GM12878 (cell line): Measurements from ENCODE around the gene RAD51. TPM values are rescaled to one million over a fixed set of nuclear protein-coding genes. Genes with fewer than 3 reads are reported as not detected.

Experiments used
- BACH1 ChIP-seq: fragments of 450-650 bp; IDR thresholded peaks from 2 replicates; pipeline ENCODE4 v1.6.1; 2017; ENCODE audit warnings: mild to moderate bottlenecking, borderline replicate concordance
- CBX5 ChIP-seq: sonication (generic); IDR thresholded peaks from 2 replicates; pipeline ENCODE4 v1.6.1; 2016; ENCODE audit warnings: low read depth, moderate library complexity, mild to moderate bottlenecking, inconsistent platforms
- CREB1 ChIP-seq: IDR thresholded peaks from 2 replicates; pipeline ENCODE4 v1.6.1; 2012; ENCODE audit warnings: low read depth, mild to moderate bottlenecking, inconsistent platforms
- DPF2 ChIP-seq: fragments of 450-650 bp; IDR thresholded peaks from 2 replicates; pipeline ENCODE4 v1.6.1; 2017; ENCODE audit warnings: mild to moderate bottlenecking
- EP300 ChIP-seq, 2 experiments: fragments of 150-350 bp in 1 of 2; IDR thresholded peaks; 2 replicates each; pipeline ENCODE4 v1.6.1; 2011 to 2012; ENCODE audit warnings: low read depth in 2 of 2, low read length in 2 of 2, borderline replicate concordance in 1 of 2, improper control_type of control experiment in 1 of 2, inconsistent platforms in 1 of 2; ENCODE audit not compliant: control insufficient read depth in 1 of 2
- EZH2 ChIP-seq: IDR thresholded peaks from 2 replicates; pipeline ENCODE4 v1.6.1; 2012; ENCODE audit warnings: low read depth, mild to moderate bottlenecking, control low read depth, inconsistent platforms, low read length, borderline replicate concordance; ENCODE audit not compliant: control insufficient read depth
- FOXK2 ChIP-seq: fragments of 450-650 bp; IDR thresholded peaks from 2 replicates; pipeline ENCODE4 v1.6.1; 2017; ENCODE audit warnings: mild to moderate bottlenecking, moderate library complexity
- GABPA ChIP-seq: IDR thresholded peaks from 2 replicates; pipeline ENCODE4 v1.6.1; 2014; ENCODE audit warnings: antibody characterized with exemption, low read depth, mild to moderate bottlenecking, inconsistent platforms
- IKZF1 ChIP-seq: fragments of 450-650 bp; conservative IDR thresholded peaks from 2 replicates; pipeline ENCODE4 v1.6.1; 2017; ENCODE audit warnings: antibody characterized with exemption, mild to moderate bottlenecking
- KAT2A ChIP-seq: conservative IDR thresholded peaks from 2 replicates; pipeline ENCODE4 v1.6.1; 2011; ENCODE audit warnings: low read depth, low read length; ENCODE audit not compliant: control insufficient read depth
- LARP7 ChIP-seq: fragments of 450-650 bp; IDR thresholded peaks from 2 replicates; pipeline ENCODE4 v1.6.1; 2017; ENCODE audit warnings: mild to moderate bottlenecking
- MYC ChIP-seq: IDR thresholded peaks from 2 replicates; pipeline ENCODE4 v1.6.1; 2011; ENCODE audit warnings: mild to moderate bottlenecking, low read length, moderate library complexity, inconsistent platforms; ENCODE audit not compliant: insufficient read depth, insufficient replicate concordance, insufficient read length, severe bottlenecking
- NBN ChIP-seq: fragments of 450-650 bp; IDR thresholded peaks from 2 replicates; pipeline ENCODE4 v1.6.1; 2016
- PAX5 ChIP-seq: IDR thresholded peaks from 2 replicates; pipeline ENCODE4 v1.6.1; 2011; ENCODE audit warnings: low read depth, low read length, borderline replicate concordance
- RCOR1 ChIP-seq: conservative IDR thresholded peaks from 2 replicates; pipeline ENCODE4 v1.6.1; 2012; ENCODE audit warnings: low read depth, low read length, improper control_type of control experiment
- RUNX3 ChIP-seq: IDR thresholded peaks from 2 replicates; pipeline ENCODE4 v1.6.1; 2012; ENCODE audit warnings: low read length, inconsistent platforms
- TCF7 ChIP-seq: IDR thresholded peaks from 2 replicates; pipeline ENCODE4 v1.6.1; 2014; ENCODE audit warnings: antibody characterized with exemption, borderline replicate concordance
- ZSCAN29 ChIP-seq: fragments of 450-650 bp; IDR thresholded peaks from 2 replicates; pipeline ENCODE4 v1.6.1; 2017; ENCODE audit warnings: mild to moderate bottlenecking, moderate library complexity
- polyA plus RNA-seq, 11 experiments: library from polyadenylated mRNA; depleted of rRNA in 4 of 11; unstranded in 6 of 11; stranded (reverse) in 5 of 11; fragments of >200 nt; fragmentation: Nextera tagmentation in 4 of 11; fragmentation: Illumina TruSeq in 1 of 11; extraction: Ambion mirVana in 4 of 11; extraction: Trizol in 1 of 11; gene quantifications; 1 replicate in 1 of 11; 2 replicates in 10 of 11; pipeline versions ENCODE4 v1.2.1 to v1.2.3, GENCODE V29; 2011 to 2016; ENCODE audit warnings: inconsistent platforms in 2 of 11, missing spikeins in 2 of 11, low read depth in 1 of 11
- total RNA-seq, 4 experiments: library from RNA; depleted of rRNA in 3 of 4; stranded (reverse); fragments of >200 nt in 3 of 4; fragmentation: Illumina TruSeq in 1 of 4; extraction: Trizol in 1 of 4; gene quantifications; 2 replicates each; pipeline versions ENCODE4 v1.2.1 to v1.2.3, GENCODE V29; 2013 to 2021
- TF ChIP-seq, protein P1 (sequence below): IDR thresholded peaks from 2 replicates; pipeline ENCODE4 v1.6.1; 2011; ENCODE audit warnings: low read depth, mild to moderate bottlenecking, low read length, moderate library complexity, borderline replicate concordance; ENCODE audit errors: extremely low read depth
- TF ChIP-seq, protein P2 (sequence below): fragments of 450-650 bp; IDR thresholded peaks from 2 replicates; pipeline ENCODE4 v1.6.1; 2017; ENCODE audit warnings: mild to moderate bottlenecking, moderate library complexity
- TF ChIP-seq, protein P3 (sequence below): fragments of 450-650 bp; conservative IDR thresholded peaks from 2 replicates; pipeline ENCODE4 v1.6.1; 2017; ENCODE audit warnings: mild to moderate bottlenecking, moderate library complexity

Gene RAD51
- total and polyA plus RNA-seq, 10 of the 15 experiments (the other 5 are each of a cell fraction or from before 2014, with no cell fraction given): 13.1 to 55.0 (median 30.6) TPM

DNA sequence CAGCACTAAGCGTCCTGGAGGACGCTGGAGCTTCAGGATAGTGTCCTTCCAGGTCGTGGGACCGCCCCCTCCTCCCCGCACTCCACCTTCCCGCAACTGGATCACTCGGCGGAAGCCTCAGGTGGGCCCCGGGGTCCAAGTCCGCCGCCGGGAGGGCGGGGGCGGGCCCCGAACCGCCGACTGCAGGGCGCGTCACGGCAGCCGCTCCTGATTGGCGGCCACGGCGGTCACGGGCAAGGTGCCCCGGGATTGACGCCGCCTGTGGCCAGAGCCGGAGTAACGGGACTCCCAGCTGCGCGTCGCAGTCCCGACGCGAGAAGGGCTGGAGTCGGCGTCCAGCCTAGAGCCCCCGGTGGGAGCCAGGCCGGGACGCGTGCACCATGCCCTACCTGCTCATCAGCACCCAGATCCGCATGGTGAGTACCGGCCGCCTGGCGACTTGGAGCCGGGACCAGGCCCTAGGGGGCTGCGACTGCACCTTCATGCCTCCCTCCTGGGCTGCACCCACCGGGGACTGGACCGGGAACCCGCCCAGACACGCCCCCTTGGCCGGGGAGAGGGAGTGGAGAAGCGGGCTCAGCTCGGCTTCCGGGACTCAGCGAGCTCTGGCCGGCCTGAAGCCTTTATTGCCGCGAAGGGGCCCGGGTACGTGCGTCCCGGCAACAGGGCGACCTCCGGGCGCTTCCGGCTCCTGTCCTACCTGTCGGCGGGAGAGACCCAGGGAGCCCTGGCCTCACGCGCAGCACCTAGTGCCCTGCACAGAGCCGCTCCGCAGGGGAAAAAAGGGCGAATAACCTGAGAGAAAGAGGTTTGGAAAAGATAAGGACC lies 69.0 kb downstream of the RAD51 start, which contains the start of gene GCHFR (continued):
- TF ChIP-seq IKZF1 (peak; percentile 80), EZH2 (no peak), RUNX3 (peak; percentile 49), RCOR1 (no peak), KAT2A (no peak), PAX5 (peak; percentile 43; the same call in 1 of the 2 replicates), BACH1 (peak; percentile 78; the same call in 1 of the 2 replicates), ZSCAN29 (no peak), MYC (no peak), LARP7 (peak; percentile 82; the same call in 1 of the 2 replicates), CREB1 (peak; percentile 69; the same call in 1 of the 2 replicates), EP300 (IDR thresholded peaks at IDR 0.05; ENCODE audit: borderline replicate concordance in 1 of 2, control insufficient read depth in 1 of 2, low read depth in 2 of 2, low read length in 2 of 2) (no peak), GABPA (no peak), NBN (peak; percentile 60; the same call in 1 of the 2 replicates), CBX5 (0 out of 2 replicates have a peak, but pooled peaks have one; percentile 39), TCF7 (no peak), FOXK2 (no peak), DPF2 (peak; percentile 55)
- TF ChIP-seq, protein P1, sequence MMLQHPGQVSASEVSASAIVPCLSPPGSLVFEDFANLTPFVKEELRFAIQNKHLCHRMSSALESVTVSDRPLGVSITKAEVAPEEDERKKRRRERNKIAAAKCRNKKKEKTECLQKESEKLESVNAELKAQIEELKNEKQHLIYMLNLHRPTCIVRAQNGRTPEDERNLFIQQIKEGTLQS: no peak
- TF ChIP-seq, protein P2, sequence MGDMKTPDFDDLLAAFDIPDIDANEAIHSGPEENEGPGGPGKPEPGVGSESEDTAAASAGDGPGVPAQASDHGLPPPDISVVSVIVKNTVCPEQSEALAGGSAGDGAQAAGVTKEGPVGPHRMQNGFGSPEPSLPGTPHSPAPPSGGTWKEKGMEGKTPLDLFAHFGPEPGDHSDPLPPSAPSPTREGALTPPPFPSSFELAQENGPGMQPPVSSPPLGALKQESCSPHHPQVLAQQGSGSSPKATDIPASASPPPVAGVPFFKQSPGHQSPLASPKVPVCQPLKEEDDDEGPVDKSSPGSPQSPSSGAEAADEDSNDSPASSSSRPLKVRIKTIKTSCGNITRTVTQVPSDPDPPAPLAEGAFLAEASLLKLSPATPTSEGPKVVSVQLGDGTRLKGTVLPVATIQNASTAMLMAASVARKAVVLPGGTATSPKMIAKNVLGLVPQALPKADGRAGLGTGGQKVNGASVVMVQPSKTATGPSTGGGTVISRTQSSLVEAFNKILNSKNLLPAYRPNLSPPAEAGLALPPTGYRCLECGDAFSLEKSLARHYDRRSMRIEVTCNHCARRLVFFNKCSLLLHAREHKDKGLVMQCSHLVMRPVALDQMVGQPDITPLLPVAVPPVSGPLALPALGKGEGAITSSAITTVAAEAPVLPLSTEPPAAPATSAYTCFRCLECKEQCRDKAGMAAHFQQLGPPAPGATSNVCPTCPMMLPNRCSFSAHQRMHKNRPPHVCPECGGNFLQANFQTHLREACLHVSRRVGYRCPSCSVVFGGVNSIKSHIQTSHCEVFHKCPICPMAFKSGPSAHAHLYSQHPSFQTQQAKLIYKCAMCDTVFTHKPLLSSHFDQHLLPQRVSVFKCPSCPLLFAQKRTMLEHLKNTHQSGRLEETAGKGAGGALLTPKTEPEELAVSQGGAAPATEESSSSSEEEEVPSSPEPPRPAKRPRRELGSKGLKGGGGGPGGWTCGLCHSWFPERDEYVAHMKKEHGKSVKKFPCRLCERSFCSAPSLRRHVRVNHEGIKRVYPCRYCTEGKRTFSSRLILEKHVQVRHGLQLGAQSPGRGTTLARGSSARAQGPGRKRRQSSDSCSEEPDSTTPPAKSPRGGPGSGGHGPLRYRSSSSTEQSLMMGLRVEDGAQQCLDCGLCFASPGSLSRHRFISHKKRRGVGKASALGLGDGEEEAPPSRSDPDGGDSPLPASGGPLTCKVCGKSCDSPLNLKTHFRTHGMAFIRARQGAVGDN: peak; percentile 46; the same call in 1 of the 2 replicates
- TF ChIP-seq, protein P3, sequence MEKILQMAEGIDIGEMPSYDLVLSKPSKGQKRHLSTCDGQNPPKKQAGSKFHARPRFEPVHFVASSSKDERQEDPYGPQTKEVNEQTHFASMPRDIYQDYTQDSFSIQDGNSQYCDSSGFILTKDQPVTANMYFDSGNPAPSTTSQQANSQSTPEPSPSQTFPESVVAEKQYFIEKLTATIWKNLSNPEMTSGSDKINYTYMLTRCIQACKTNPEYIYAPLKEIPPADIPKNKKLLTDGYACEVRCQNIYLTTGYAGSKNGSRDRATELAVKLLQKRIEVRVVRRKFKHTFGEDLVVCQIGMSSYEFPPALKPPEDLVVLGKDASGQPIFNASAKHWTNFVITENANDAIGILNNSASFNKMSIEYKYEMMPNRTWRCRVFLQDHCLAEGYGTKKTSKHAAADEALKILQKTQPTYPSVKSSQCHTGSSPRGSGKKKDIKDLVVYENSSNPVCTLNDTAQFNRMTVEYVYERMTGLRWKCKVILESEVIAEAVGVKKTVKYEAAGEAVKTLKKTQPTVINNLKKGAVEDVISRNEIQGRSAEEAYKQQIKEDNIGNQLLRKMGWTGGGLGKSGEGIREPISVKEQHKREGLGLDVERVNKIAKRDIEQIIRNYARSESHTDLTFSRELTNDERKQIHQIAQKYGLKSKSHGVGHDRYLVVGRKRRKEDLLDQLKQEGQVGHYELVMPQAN: peak; percentile 29; the same call in 1 of the 2 replicates
